Effector memory CD4-positive, alpha-beta T cell (primary cell): ENCODE data around the gene RNF31.

Source experiments
- DNase-seq, 3 donors: peaks; one replicate each; pipeline ENCODE4 v3.0.0-alpha.2; 2020
- H3K27ac ChIP-seq: 2 replicates; pipeline ENCODE4 v1.7.0; 2013; ENCODE audit warnings: mild to moderate bottlenecking, low read length, moderate library complexity; ENCODE audit not compliant: insufficient read depth, poor library complexity, severe bottlenecking
- H3K27me3 ChIP-seq: replicated peaks from 2 replicates; pipeline ENCODE4 v1.7.0; 2013; ENCODE audit warnings: mild to moderate bottlenecking, low read length; ENCODE audit not compliant: insufficient read depth, control insufficient read depth, poor library complexity, severe bottlenecking
- H3K36me3 ChIP-seq: 2 replicates; pipeline ENCODE4 v1.7.0; 2013; ENCODE audit warnings: mild to moderate bottlenecking, low read length, moderate library complexity; ENCODE audit not compliant: control insufficient read depth, insufficient read depth
- H3K4me1 ChIP-seq: 2 replicates; pipeline ENCODE4 v1.7.0; 2013; ENCODE audit warnings: low read length, mild to moderate bottlenecking; ENCODE audit not compliant: control insufficient read depth, insufficient read depth, poor library complexity, severe bottlenecking
- H3K4me3 ChIP-seq: 2 replicates; pipeline ENCODE4 v1.7.0; 2013; ENCODE audit warnings: low read length, low read depth, mild to moderate bottlenecking; ENCODE audit not compliant: insufficient read depth, poor library complexity, severe bottlenecking
- H3K9me3 ChIP-seq: 2 replicates; pipeline ENCODE4 v1.7.0; 2013; ENCODE audit warnings: mild to moderate bottlenecking, low read length, moderate library complexity; ENCODE audit not compliant: control insufficient read depth

RNF31 gene

GRCh38 chr14:24138396-24139271 lies 8.7 kb upstream of the RNF31 start:
- Histone ChIP-seq H3K27ac (no peak overlapping the region), H3K27me3 (no peaks in the 10 kb centered on the region), H3K36me3 (peaks cover 23% of the 10 kb centered on the region), H3K4me1 (peaks cover 41% of the 10 kb centered on the region), H3K9me3 (no peaks in the 10 kb centered on the region), H3K4me3 (no peak overlapping the region)
- no peak for DNase-seq

GRCh38 chr14:24139272-24139934 lies 7.9 kb upstream of the RNF31 start:
- no peaks in the 10 kb centered on the region for H3K9me3 ChIP-seq
- no peaks in the 10 kb centered on the region for H3K27me3 ChIP-seq
- no peak overlapping the region for H3K27ac ChIP-seq
- H3K4me1 ChIP-seq = peaks cover 41% of the 10 kb centered on the region
- H3K4me3 ChIP-seq = no peak overlapping the region
- peaks cover 30% of the 10 kb centered on the region for H3K36me3 ChIP-seq
- DNase-seq = no peak

GRCh38 chr14:24141097-24141880 lies 6.0 kb upstream of the RNF31 start, which contains the start of gene EMC9:
Gene EMC9 (minus strand): TSS chr14:24141591. CDS start chr14:24141304, 287 bp downstream.
- H3K36me3 ChIP-seq = peaks cover 30% of the 10 kb centered on the region
- H3K9me3 ChIP-seq = no peaks in the 10 kb centered on the region
- H3K27me3 ChIP-seq = no peaks in the 10 kb centered on the region
- H3K4me3 ChIP-seq = peak within 1 kb of the TSS; percentile 84
- DNase-seq = peak; percentile 99 to 100 (median 100)
- peaks cover 46% of the 10 kb centered on the region for H3K4me1 ChIP-seq
- H3K27ac ChIP-seq = peak within 1 kb of the TSS; percentile 77

- no peaks in the 10 kb centered on the region for H3K27me3 ChIP-seq
- DNase-seq = no peak
- H3K4me3 ChIP-seq = no peak overlapping the region
- peaks cover 19% of the 10 kb centered on the region for H3K36me3 ChIP-seq
- H3K27ac ChIP-seq = no peak overlapping the region
- H3K9me3 ChIP-seq = no peaks in the 10 kb centered on the region
- H3K4me1 ChIP-seq = peaks cover 36% of the 10 kb centered on the region
These were observed 3.8 kb upstream of the RNF31 start for GRCh38 chr14:24143511-24143910.

GRCh38 chr14:24144451-24144850 lies 2.8 kb upstream of the RNF31 start:
- H3K9me3 ChIP-seq = no peaks in the 10 kb centered on the region
- H3K4me1 ChIP-seq = peaks cover 37% of the 10 kb centered on the region
- H3K36me3 ChIP-seq = peaks cover 18% of the 10 kb centered on the region
- H3K27ac ChIP-seq = no peak overlapping the region
- H3K4me3 ChIP-seq = no peak overlapping the region
- H3K27me3 ChIP-seq = no peaks in the 10 kb centered on the region
- DNase-seq = no peak

GRCh38 chr14:24145219-24145618 lies 2.1 kb upstream of the RNF31 start:
- peak overlapping the region; percentile 93 for H3K27ac ChIP-seq
- H3K27me3 ChIP-seq = no peaks in the 10 kb centered on the region
- H3K9me3 ChIP-seq = no peaks in the 10 kb centered on the region
- peaks cover 38% of the 10 kb centered on the region for H3K4me1 ChIP-seq
- no peak overlapping the region for H3K4me3 ChIP-seq
- peaks cover 26% of the 10 kb centered on the region for H3K36me3 ChIP-seq
- DNase-seq = no peak

GRCh38 chr14:24145690-24146452 lies 1.4 kb upstream of the RNF31 start:
- peaks cover 33% of the 10 kb centered on the region for H3K4me1 ChIP-seq
- DNase-seq = no peak

GRCh38 chr14:24146453-24146977 lies 783 bp upstream of the RNF31 start, which contains the start of gene PSME2:
Gene PSME2 (minus strand): TSS chr14:24146610. CDS start chr14:24146581, 29 bp downstream.
- Histone ChIP-seq H3K4me1 (peaks cover 33% of the 10 kb centered on the region), H3K27ac (peak within 1 kb of the TSS; percentile 93), H3K9me3 (no peaks in the 10 kb centered on the region), H3K27me3 (no peaks in the 10 kb centered on the region), H3K4me3 (peak within 1 kb of the TSS; percentile 93), H3K36me3 (peaks cover 38% of the 10 kb centered on the region)
- DNase-seq = peak; percentile 83 to 85 (median 84)

More at GRCh38 chr14:24145690-24146452, 1.4 kb upstream of the RNF31 start:
- H3K27me3 ChIP-seq = no peaks in the 10 kb centered on the region
- peak overlapping the region; percentile 93 for H3K27ac ChIP-seq
- peak overlapping the region; percentile 93 for H3K4me3 ChIP-seq
- H3K36me3 ChIP-seq = peaks cover 32% of the 10 kb centered on the region
- no peaks in the 10 kb centered on the region for H3K9me3 ChIP-seq
